Measurements from ENCODE around the gene EGFR.

The EGFR gene

GRCh38 chr7:55092186-55092974, 73.6 kb downstream of the EGFR start:
- no peak for TF ChIP-seq CTCF (IDR thresholded peaks at IDR 0.05; ENCODE audit: control insufficient read depth, extremely low read depth, insufficient read depth)
- no peak overlapping the region for H3K4me3 ChIP-seq (ENCODE audit: low read depth, low read length)
- DNase-seq (ENCODE audit: low read depth): no peak

GRCh38 chr7:55092975-55093373, 74.2 kb downstream of the EGFR start:
- TF ChIP-seq CTCF (IDR thresholded peaks at IDR 0.05; ENCODE audit: control insufficient read depth, extremely low read depth, insufficient read depth): no peak
- DNase-seq (ENCODE audit: low read depth): no peak
- H3K4me3 ChIP-seq (ENCODE audit: low read depth, low read length): no peak overlapping the region

GRCh38 chr7:55093674-55094073, 74.9 kb downstream of the EGFR start:
- H3K4me3 ChIP-seq (ENCODE audit: low read depth, low read length): no peak overlapping the region
- DNase-seq (ENCODE audit: low read depth): no peak
- TF ChIP-seq CTCF (IDR thresholded peaks at IDR 0.05; ENCODE audit: control insufficient read depth, extremely low read depth, insufficient read depth): no peak

GRCh38 chr7:55094092-55094690, 75.4 kb downstream of the EGFR start:
- no peak for TF ChIP-seq CTCF (IDR thresholded peaks at IDR 0.05; ENCODE audit: control insufficient read depth, extremely low read depth, insufficient read depth)
- no peak overlapping the region for H3K4me3 ChIP-seq (ENCODE audit: low read depth, low read length)
- DNase-seq (ENCODE audit: low read depth): no peak

GRCh38 chr7:55095672-55096071, 76.9 kb downstream of the EGFR start:
- H3K4me3 ChIP-seq (ENCODE audit: low read depth, low read length): no peak overlapping the region
- TF ChIP-seq CTCF (IDR thresholded peaks at IDR 0.05; ENCODE audit: control insufficient read depth, extremely low read depth, insufficient read depth): no peak
- no peak for DNase-seq (ENCODE audit: low read depth)

- no peak for DNase-seq (ENCODE audit: low read depth)
- no peak for TF ChIP-seq CTCF (IDR thresholded peaks at IDR 0.05; ENCODE audit: control insufficient read depth, extremely low read depth, insufficient read depth)
- no peak overlapping the region for H3K4me3 ChIP-seq (ENCODE audit: low read depth, low read length)
These were observed 77.5 kb downstream of the EGFR start for GRCh38 chr7:55096323-55096722.

Measured in LNCaP clone FGC (cell line).